Caco-2 (cell line): ENCODE measurements around the gene KRTAP19-6. TPM values are rescaled to one million over a fixed set of nuclear protein-coding genes. Genes with fewer than 3 reads are reported as not detected.

Experiments
- BruUV-seq: library from RNA; stranded (reverse); fragments of 400-500 nt; replicated peaks from 2 replicates; lab custom pipeline; 2021; lab: Mats Ljungman, UMichigan
- CTCF ChIA-PET: fragments of 300-600 bp; sonication (Branson Sonifier 250); formaldehyde crosslinking; loops from one replicate; lab custom pipeline; 2022; ENCODE audit warnings: antibody characterized with exemption; lab: Charles Lee
- POLR2A ChIA-PET: fragments of 300-600 bp; sonication (Branson Sonifier 250); formaldehyde crosslinking; loops from one replicate; lab custom pipeline; 2022; ENCODE audit warnings: antibody characterized with exemption; lab: Charles Lee
- DNase-seq, 2 experiments: peaks; one replicate each; pipeline versions ENCODE4 v3.0.0 to v3.0.0-alpha.2; 2020 to 2022
- H3K27me3 ChIP-seq: replicated peaks from 2 replicates; pipeline ENCODE4 v1.6.0; 2011; ENCODE audit warnings: low read length; ENCODE audit not compliant: control insufficient read depth, insufficient read depth
- H3K36me3 ChIP-seq: 2 replicates; pipeline ENCODE4 v1.5.1; 2011; ENCODE audit warnings: low read length; ENCODE audit not compliant: control insufficient read depth, insufficient read depth
- H3K4me1 ChIP-seq: fragments of 250-450 bp; sonication (Bioruptor Pico); 2 replicates; pipeline ENCODE4 v1.5.1; 2020; ENCODE audit warnings: mild to moderate bottlenecking
- H3K4me3 ChIP-seq: 2 replicates; pipeline ENCODE4 v1.5.1; 2011; ENCODE audit warnings: low read depth, mild to moderate bottlenecking, control low read depth, low read length
- H3K9me3 ChIP-seq: fragments of 250-450 bp; sonication (Bioruptor Pico); 2 replicates; pipeline ENCODE4 v1.5.1; 2020; ENCODE audit warnings: mild to moderate bottlenecking, moderate library complexity
- H3K27ac Mint-ChIP-seq: one replicate; pipeline ENCODE4 v1.8.0; 2022; ENCODE audit warnings: mixed read lengths; ENCODE audit not compliant: unreplicated experiment
- H3K27me3 Mint-ChIP-seq: one replicate; pipeline ENCODE4 v1.8.0; 2022; ENCODE audit warnings: mixed read lengths; ENCODE audit not compliant: insufficient read depth, unreplicated experiment
- H3K36me3 Mint-ChIP-seq: one replicate; pipeline ENCODE4 v1.8.0; 2022; ENCODE audit warnings: mild to moderate bottlenecking, mixed read lengths; ENCODE audit not compliant: insufficient read depth, unreplicated experiment
- H3K4me1 Mint-ChIP-seq: one replicate; pipeline ENCODE4 v1.8.0; 2022; ENCODE audit warnings: low read depth, mixed read lengths; ENCODE audit not compliant: unreplicated experiment
- H3K4me3 Mint-ChIP-seq: one replicate; pipeline ENCODE4 v1.8.0; 2022; ENCODE audit warnings: mild to moderate bottlenecking, moderate library complexity, mixed read lengths; ENCODE audit not compliant: unreplicated experiment
- H3K9me3 Mint-ChIP-seq: one replicate; pipeline ENCODE4 v1.8.0; 2022; ENCODE audit warnings: mixed read lengths; ENCODE audit not compliant: unreplicated experiment
- CTCF ChIP-seq, 2 experiments: fragments of 200-600 bp in 1 of 2; IDR thresholded peaks; 1 replicate in 1 of 2; 2 replicates in 1 of 2; pipeline versions ENCODE4 v1.5.1 to v1.8.0; 2011 to 2022; ENCODE audit warnings: antibody characterized with exemption in 1 of 2, control low read depth in 1 of 2, inconsistent platforms in 1 of 2, low read depth in 1 of 2, low read length in 1 of 2, mild to moderate bottlenecking in 1 of 2, moderate library complexity in 1 of 2; ENCODE audit not compliant: insufficient read depth in 1 of 2, severe bottlenecking in 1 of 2, unreplicated experiment in 1 of 2
- intact Hi-C: fragments of 100-400 bp; cut with micrococcal nuclease; formaldehyde crosslinking; loops from one replicate; pipeline ENCODE4 v1.10.0; 2022; ENCODE audit not compliant: unreplicated experiment
- total RNA-seq: library from RNA; stranded (reverse); gene quantifications from 2 replicates; pipeline ENCODE4 v1.2.3, GENCODE V29; 2022

Gene KRTAP19-6
- total RNA-seq, 1 experiment from 2014 or later, result not detected

- ChIA-PET CTCF (no interaction called here), POLR2A (no interaction called here)
- H3K27me3 Mint-ChIP-seq, result no peaks in the 10 kb centered on the region
- H3K9me3 ChIP-seq, result no peaks in the 10 kb centered on the region
- H3K4me3 Mint-ChIP-seq, result no peak overlapping the region
- no peaks in the 10 kb centered on the region for H3K27me3 ChIP-seq
- peaks cover 9% of the 10 kb centered on the region for H3K9me3 Mint-ChIP-seq
- intact Hi-C loops, result no loop called here
- no peaks in the 10 kb centered on the region for H3K4me1 Mint-ChIP-seq
- BruUV-seq, result no TSS peak
- TF ChIP-seq CTCF (IDR thresholded peaks at IDR 0.05; ENCODE audit: insufficient read depth in 1 of 2, low read depth in 1 of 2, low read length in 1 of 2, severe bottlenecking in 1 of 2, unreplicated experiment in 1 of 2), result no peak
- no peak overlapping the region for H3K27ac Mint-ChIP-seq
- no peak overlapping the region for H3K4me3 ChIP-seq
- H3K36me3 ChIP-seq, result no peaks in the 10 kb centered on the region
- no peaks in the 10 kb centered on the region for H3K4me1 ChIP-seq
- DNase-seq, result no peak
- H3K36me3 Mint-ChIP-seq, result no peaks in the 10 kb centered on the region
Observed at GRCh38 chr21:30561957-30562356, 20.3 kb upstream of the KRTAP19-6 start.

- ChIA-PET CTCF (no interaction called here), POLR2A (no interaction called here)
- Histone ChIP-seq H3K9me3 (no peaks in the 10 kb centered on the region), H3K27me3 (no peaks in the 10 kb centered on the region), H3K4me3 (no peak within 1 kb of the TSS), H3K36me3 (no peaks in the 10 kb centered on the region), H3K4me1 (no peaks in the 10 kb centered on the region)
- intact Hi-C loops, result no loop called here
- peaks cover 9% of the 10 kb centered on the region for H3K9me3 Mint-ChIP-seq
- no TSS peak for BruUV-seq
- H3K27ac Mint-ChIP-seq, result no peak within 1 kb of the TSS
- no peak for DNase-seq
- TF ChIP-seq CTCF (IDR thresholded peaks at IDR 0.05; ENCODE audit: insufficient read depth in 1 of 2, low read depth in 1 of 2, low read length in 1 of 2, severe bottlenecking in 1 of 2, unreplicated experiment in 1 of 2), result no peak
- no peaks in the 10 kb centered on the region for H3K27me3 Mint-ChIP-seq
- no peaks in the 10 kb centered on the region for H3K4me1 Mint-ChIP-seq
- no peak within 1 kb of the TSS for H3K4me3 Mint-ChIP-seq
- no peaks in the 10 kb centered on the region for H3K36me3 Mint-ChIP-seq
Observed at GRCh38 chr21:30561264-30561895, 19.7 kb upstream of the KRTAP19-6 start, which contains the start of gene KRTAP19-7. KRTAP19-7 (minus strand) TSS chr21:30561314; CDS start chr21:30561289, 25 bp downstream.

GRCh38 chr21:30555095-30555494 is 13.4 kb upstream of the KRTAP19-6 start:
- ChIA-PET CTCF (no interaction called here), POLR2A (no interaction called here)
- H3K4me3 ChIP-seq, result no peak overlapping the region
- no peaks in the 10 kb centered on the region for H3K36me3 ChIP-seq
- no peaks in the 10 kb centered on the region for H3K9me3 ChIP-seq
- Mint-ChIP-seq H3K4me1 (no peaks in the 10 kb centered on the region), H3K9me3 (peaks cover 13% of the 10 kb centered on the region), H3K36me3 (no peaks in the 10 kb centered on the region), H3K27me3 (peaks cover 2% of the 10 kb centered on the region), H3K27ac (no peak overlapping the region), H3K4me3 (no peak overlapping the region)
- H3K4me1 ChIP-seq, result no peaks in the 10 kb centered on the region
- no peak for DNase-seq
- no peak for TF ChIP-seq CTCF (IDR thresholded peaks at IDR 0.05; ENCODE audit: insufficient read depth in 1 of 2, low read depth in 1 of 2, low read length in 1 of 2, severe bottlenecking in 1 of 2, unreplicated experiment in 1 of 2)
- H3K27me3 ChIP-seq, result no peaks in the 10 kb centered on the region
- no TSS peak for BruUV-seq
- intact Hi-C loops, result no loop called here
